ENCODE results near the gene TLE7.

- TF ChIP-seq EZH2phosphoT487 (IDR thresholded peaks at IDR 0.05; ENCODE audit: low read depth) (no peak), CTCF (IDR thresholded peaks at IDR 0.05; ENCODE audit: low read depth, low read length) (no peak)
Observed at GRCh38 chr16:71389330-71389729, 52.5 kb downstream of the TLE7 start.
